GM23248 (cell line): Measurements from ENCODE around the gene SLMAP. TPM values are rescaled to one million over a fixed set of nuclear protein-coding genes. Genes with fewer than 3 reads are reported as not detected.
A peak's percentile ranks its signal among the peaks of the same experiment; 100 is the strongest.

Experiments
- DNase-seq: peaks from one replicate; pipeline ENCODE4 v3.0.0-alpha.2; 2015
- H2AFZ ChIP-seq: fragments of 200-600 bp; sonication (generic); 2 replicates; pipeline ENCODE4 v1.6.1; 2016; ENCODE audit warnings: antibody characterized with exemption
- H3F3A ChIP-seq: fragments of 200-600 bp; sonication (generic); 2 replicates; pipeline ENCODE4 v1.6.1; 2016; ENCODE audit warnings: mild to moderate bottlenecking, antibody characterized with exemption, mixed run types; ENCODE audit not compliant: insufficient read depth
- H3K27ac ChIP-seq: fragments of 200-600 bp; sonication (generic); 2 replicates; pipeline ENCODE4 v1.5.1; 2016; ENCODE audit warnings: mild to moderate bottlenecking
- H3K27me3 ChIP-seq: fragments of 200-600 bp; sonication (generic); replicated peaks from 2 replicates; pipeline ENCODE4 v1.6.1; 2016; ENCODE audit warnings: mild to moderate bottlenecking; ENCODE audit not compliant: insufficient read depth
- H3K36me3 ChIP-seq: fragments of 200-600 bp; sonication (generic); 2 replicates; pipeline ENCODE4 v1.6.1; 2016; ENCODE audit warnings: low read depth, mild to moderate bottlenecking
- H3K4me1 ChIP-seq: fragments of 200-600 bp; sonication (generic); 2 replicates; pipeline ENCODE4 v1.6.1; 2016; ENCODE audit warnings: mild to moderate bottlenecking; ENCODE audit not compliant: insufficient read depth
- H3K4me2 ChIP-seq: fragments of 200-600 bp; sonication (generic); one replicate; pipeline ENCODE4 v1.6.1; 2016; ENCODE audit warnings: mild to moderate bottlenecking; ENCODE audit not compliant: unreplicated experiment
- H3K4me3 ChIP-seq: fragments of 200-600 bp; sonication (generic); 2 replicates; pipeline ENCODE4 v1.5.1; 2016; ENCODE audit warnings: mild to moderate bottlenecking
- H3K79me2 ChIP-seq: fragments of 200-600 bp; sonication (generic); 2 replicates; pipeline ENCODE4 v1.6.1; 2016; ENCODE audit warnings: mild to moderate bottlenecking; ENCODE audit not compliant: insufficient read depth
- H3K9ac ChIP-seq: fragments of 200-600 bp; sonication (generic); 2 replicates; pipeline ENCODE4 v1.6.1; 2016; ENCODE audit warnings: mild to moderate bottlenecking
- H3K9me2 ChIP-seq: fragments of 200-600 bp; sonication (generic); 2 replicates; pipeline ENCODE4 v1.6.1; 2016; ENCODE audit warnings: mixed run types, mild to moderate bottlenecking, moderate library complexity; ENCODE audit not compliant: insufficient read depth
- H3K9me3 ChIP-seq: fragments of 200-600 bp; sonication (generic); one replicate; pipeline ENCODE4 v1.6.1; 2017; ENCODE audit warnings: low read depth
- H4K20me1 ChIP-seq: fragments of 200-600 bp; sonication (generic); 2 replicates; pipeline ENCODE4 v1.6.0; 2016; ENCODE audit not compliant: insufficient read depth
- EZH2 ChIP-seq: fragments of 200-600 bp; sonication (generic); IDR thresholded peaks from 2 replicates; pipeline ENCODE4 v1.6.1; 2018; ENCODE audit warnings: antibody characterized with exemption, mild to moderate bottlenecking; ENCODE audit not compliant: insufficient read depth, poor library complexity, severe bottlenecking
- EZH2phosphoT487 ChIP-seq: fragments of 200-600 bp; sonication (generic); IDR thresholded peaks from 2 replicates; pipeline ENCODE4 v1.6.1; 2018; ENCODE audit warnings: antibody characterized with exemption, moderate library complexity, mild to moderate bottlenecking, low read depth; ENCODE audit not compliant: insufficient read depth
- WGBS, 2 experiments: methylation state at CpG; one replicate each; pipeline ENCODE4 v1.1.6; 2015 to 2017; ENCODE audit warnings: low lambda C conversion rate in 2 of 2, low coverage in 1 of 2; ENCODE audit errors: missing lambda C conversion rate in 2 of 2; 5-methylcytosine and 5-hydroxymethylcytosine counted together
- in situ Hi-C: fragments of 300-500 bp; cut with MboI; formaldehyde crosslinking; loops from 2 replicates; pipeline ENCODE4 v1.15.0; 2020
- polyA plus RNA-seq: library from polyadenylated mRNA; unstranded; fragments of >200 nt; fragmentation: Nextera tagmentation; extraction: Ambion mirVana; gene quantifications from 2 replicates; pipeline ENCODE4 v1.2.1, GENCODE V29; 2016
- total RNA-seq: library from RNA; depleted of rRNA; stranded (reverse); fragments of >200 nt; shearing (Covaris generic); gene quantifications from 2 replicates; pipeline ENCODE4 v1.2.3, GENCODE V29; 2014

SLMAP gene
- total and polyA plus RNA-seq, 2 experiments from 2014 or later, result 28.4 to 33.9 TPM

DNA sequence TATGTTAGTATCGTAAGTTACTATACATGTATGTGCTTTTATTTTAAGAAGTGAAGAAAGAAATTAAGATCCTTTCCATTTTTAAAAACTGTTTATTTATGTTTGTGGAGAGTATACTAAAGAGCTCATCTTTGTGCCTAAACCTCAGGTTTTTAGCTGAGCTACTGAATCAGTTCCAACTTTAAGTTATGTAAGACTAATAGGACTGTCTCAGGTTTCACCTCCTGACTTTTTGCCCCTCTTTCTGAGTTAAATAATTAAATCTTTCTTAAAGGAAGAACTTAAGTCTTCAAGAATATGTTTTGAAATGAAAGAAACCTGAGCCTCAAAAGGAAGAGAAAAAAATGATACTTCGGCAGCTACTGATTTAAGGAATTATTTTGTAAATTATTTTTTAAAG, 2.6 kb downstream of the SLMAP start:
- in situ Hi-C loops, result no loop called here
- TF ChIP-seq EZH2 (no peak), EZH2phosphoT487 (no peak)
- no peak overlapping the region for H2AFZ ChIP-seq
- peaks cover 6% of the 10 kb centered on the region; the same call in 1 of the 2 replicates for H4K20me1 ChIP-seq
- H3K9me3 ChIP-seq, result no peaks in the 10 kb centered on the region
- H3F3A ChIP-seq, result peaks cover 4% of the 10 kb centered on the region; the same call in 1 of the 2 replicates
- H3K4me3 ChIP-seq, result peak overlapping the region; percentile 83
- H3K4me2 ChIP-seq, result peak overlapping the region; percentile 97
- H3K36me3 ChIP-seq, result no peaks in the 10 kb centered on the region
- 74 to 85% methylated on average over 2 of the region's 2 CpGs for WGBS, 2 experiments
- DNase-seq, result peak; percentile 51
- H3K9ac ChIP-seq, result peak overlapping the region; percentile 86
- peaks cover 22% of the 10 kb centered on the region for H3K4me1 ChIP-seq
- H3K27me3 ChIP-seq, result no peaks in the 10 kb centered on the region
- H3K79me2 ChIP-seq, result peaks cover 75% of the 10 kb centered on the region
- no peak overlapping the region for H3K27ac ChIP-seq
- H3K9me2 ChIP-seq, result no peaks in the 10 kb centered on the region

DNA sequence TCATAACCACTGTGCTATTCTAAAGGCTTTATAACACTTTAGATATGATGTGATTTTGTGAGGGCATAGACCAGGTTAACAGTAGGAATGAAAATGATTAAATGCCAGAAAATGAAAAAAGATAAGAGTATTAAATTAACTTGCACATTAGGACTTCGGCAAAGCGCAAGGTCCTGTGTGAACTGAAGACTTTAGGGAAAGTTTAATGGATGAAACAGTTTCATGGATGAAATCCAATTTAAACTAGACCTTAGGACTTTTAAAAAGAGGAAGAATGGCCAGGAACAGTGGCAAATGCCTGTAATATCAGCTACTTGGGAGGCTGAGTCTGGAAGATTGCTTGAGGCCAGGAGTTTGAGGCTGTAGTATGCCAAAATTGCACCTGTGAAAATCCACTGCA, 8.7 kb downstream of the SLMAP start:
- Histone ChIP-seq H3K79me2 (peaks cover 100% of the 10 kb centered on the region), H3K4me2 (no peak overlapping the region), H2AFZ (no peak overlapping the region), H3K36me3 (no peaks in the 10 kb centered on the region), H3K27ac (no peak overlapping the region), H3F3A (no peaks in the 10 kb centered on the region), H4K20me1 (peaks cover under 1% of the 10 kb centered on the region; the same call in 1 of the 2 replicates), H3K4me1 (no peaks in the 10 kb centered on the region), H3K9ac (no peak overlapping the region), H3K27me3 (no peaks in the 10 kb centered on the region), H3K9me3 (no peaks in the 10 kb centered on the region), H3K4me3 (no peak overlapping the region), H3K9me2 (no peaks in the 10 kb centered on the region)
- no peak for TF ChIP-seq EZH2phosphoT487
- no peak for TF ChIP-seq EZH2
- in situ Hi-C loops, result no loop called here
- DNase-seq, result no peak
- 99 to 100% methylated on average over 2 of the region's 2 CpGs for WGBS, 2 experiments

DNA sequence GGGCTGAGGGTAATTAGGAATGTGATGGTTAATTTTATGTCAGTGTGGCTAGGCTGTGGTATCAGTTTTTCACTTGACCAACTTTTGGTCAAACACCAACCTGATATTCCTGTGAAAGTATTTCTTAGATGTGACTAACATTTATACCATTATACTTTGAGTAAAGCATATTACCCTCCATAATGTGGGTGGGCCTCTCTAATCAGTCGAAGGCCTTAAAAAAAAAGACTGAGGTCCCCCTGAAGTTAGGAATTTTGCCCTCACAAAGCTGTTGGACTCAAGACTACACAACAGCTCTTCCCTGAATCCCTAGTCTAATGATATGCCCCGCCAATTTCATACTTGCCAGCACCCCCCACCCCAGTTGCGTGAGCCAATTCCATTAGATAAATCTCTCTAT, 12.5 kb downstream of the SLMAP start:
- Histone ChIP-seq H2AFZ (no peak overlapping the region), H4K20me1 (no peaks in the 10 kb centered on the region; the same call in 1 of the 2 replicates), H3K27me3 (no peaks in the 10 kb centered on the region), H3K79me2 (peaks cover 100% of the 10 kb centered on the region), H3K9me3 (no peaks in the 10 kb centered on the region), H3K4me1 (no peaks in the 10 kb centered on the region), H3K4me2 (no peak overlapping the region), H3K9ac (no peak overlapping the region), H3K4me3 (no peak overlapping the region), H3K36me3 (no peaks in the 10 kb centered on the region), H3K9me2 (no peaks in the 10 kb centered on the region), H3F3A (no peaks in the 10 kb centered on the region), H3K27ac (no peak overlapping the region)
- TF ChIP-seq EZH2phosphoT487 (no peak), EZH2 (no peak)
- 98 to 100% methylated on average over 3 of the region's 3 CpGs for WGBS, 2 experiments
- no peak for DNase-seq
- in situ Hi-C loops, result no loop called here

DNA sequence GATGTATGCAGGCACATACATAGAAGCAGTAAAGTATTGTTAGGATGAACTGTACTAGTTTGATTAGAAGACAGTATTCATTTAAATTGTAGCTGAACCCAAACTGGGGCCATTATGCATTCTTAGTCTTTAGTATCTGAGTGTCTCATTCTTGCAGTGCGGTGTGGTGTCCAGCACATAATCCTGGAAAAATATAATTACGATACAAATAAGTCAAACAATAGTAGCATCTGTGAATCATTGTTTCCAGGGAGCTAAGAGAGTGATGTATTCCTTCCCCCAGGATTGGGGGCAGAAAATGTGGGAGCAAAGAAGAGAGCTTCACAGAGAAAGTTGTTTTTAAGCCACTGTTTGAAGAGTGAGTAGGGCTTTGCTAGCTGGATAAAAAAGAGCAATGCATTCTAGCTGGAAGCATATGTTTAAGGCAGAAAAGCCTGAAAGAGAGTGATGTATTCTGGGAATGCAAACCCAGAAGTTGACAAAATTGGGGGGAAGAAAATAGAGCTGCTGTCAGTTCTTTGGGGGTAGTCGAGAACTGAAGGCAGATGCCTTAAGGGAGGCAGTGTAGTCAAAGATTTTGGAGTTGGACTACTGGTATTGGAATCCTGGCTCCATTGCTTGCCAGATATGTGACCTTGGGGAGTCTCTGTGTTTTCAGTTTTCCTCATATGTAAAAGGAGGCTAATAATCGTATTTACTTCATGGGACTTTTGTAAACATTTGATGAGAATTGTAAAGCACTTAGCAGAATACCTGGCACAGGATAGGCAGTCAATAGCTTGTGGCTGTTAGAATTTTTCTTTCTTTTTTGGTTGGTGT, 14.1 kb downstream of the SLMAP start:
- H3K9me2 ChIP-seq, result no peaks in the 10 kb centered on the region
- TF ChIP-seq EZH2phosphoT487, result no peak
- no peak for TF ChIP-seq EZH2
- no peaks in the 10 kb centered on the region for H3K27me3 ChIP-seq
- DNase-seq, result no peak
- no peaks in the 10 kb centered on the region for H3K4me1 ChIP-seq
- H3K9ac ChIP-seq, result no peak overlapping the region
- H2AFZ ChIP-seq, result no peak overlapping the region
- 66 to 70% methylated on average over 4 of the region's 4 CpGs for WGBS, 2 experiments
- H3K27ac ChIP-seq, result no peak overlapping the region
- H3K9me3 ChIP-seq, result no peaks in the 10 kb centered on the region
- H3K4me2 ChIP-seq, result no peak overlapping the region
- in situ Hi-C loops, result no loop called here
- peaks cover 100% of the 10 kb centered on the region for H3K79me2 ChIP-seq
- no peak overlapping the region for H3K4me3 ChIP-seq
- H4K20me1 ChIP-seq, result no peaks in the 10 kb centered on the region
- H3F3A ChIP-seq, result no peaks in the 10 kb centered on the region
- H3K36me3 ChIP-seq, result no peaks in the 10 kb centered on the region

DNA sequence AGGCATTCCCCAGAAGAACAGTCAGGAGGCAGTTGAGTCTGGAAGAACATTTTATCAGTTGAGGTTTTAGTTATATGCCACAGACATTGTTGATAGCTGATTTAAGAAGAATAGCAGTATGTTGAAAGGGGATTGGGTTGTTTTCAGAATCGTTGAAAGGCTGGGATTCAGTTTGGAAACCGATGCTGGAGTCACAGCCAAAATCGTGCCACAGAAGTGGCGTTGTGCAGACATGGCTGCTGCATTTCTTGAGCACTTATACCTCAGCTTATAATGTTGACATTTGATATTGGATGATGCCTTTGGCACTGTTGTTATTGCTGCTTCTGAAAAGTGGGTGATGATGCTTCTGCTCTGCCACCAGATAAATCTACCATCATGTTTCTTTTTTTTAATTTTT, 16.1 kb downstream of the SLMAP start:
- Histone ChIP-seq H3K9me3 (no peaks in the 10 kb centered on the region), H3K79me2 (peaks cover 98% of the 10 kb centered on the region), H3K27ac (no peak overlapping the region), H2AFZ (no peak overlapping the region), H3K27me3 (no peaks in the 10 kb centered on the region), H3F3A (no peaks in the 10 kb centered on the region), H3K36me3 (no peaks in the 10 kb centered on the region), H3K4me2 (no peak overlapping the region), H3K9ac (no peak overlapping the region), H3K4me3 (no peak overlapping the region), H3K4me1 (no peaks in the 10 kb centered on the region), H3K9me2 (no peaks in the 10 kb centered on the region), H4K20me1 (no peaks in the 10 kb centered on the region)
- in situ Hi-C loops, result no loop called here
- 97 to 99% methylated on average over 4 of the region's 4 CpGs for WGBS, 2 experiments
- TF ChIP-seq EZH2phosphoT487 (no peak), EZH2 (no peak)
- no peak for DNase-seq
